COR-L47 (cell line): ENCODE data around the gene BSN.

Source experiments
- DNase-seq: peaks from one replicate; lab custom pipeline; 2025; lab: John Stamatoyannopoulos, UW

BSN gene

DNA sequence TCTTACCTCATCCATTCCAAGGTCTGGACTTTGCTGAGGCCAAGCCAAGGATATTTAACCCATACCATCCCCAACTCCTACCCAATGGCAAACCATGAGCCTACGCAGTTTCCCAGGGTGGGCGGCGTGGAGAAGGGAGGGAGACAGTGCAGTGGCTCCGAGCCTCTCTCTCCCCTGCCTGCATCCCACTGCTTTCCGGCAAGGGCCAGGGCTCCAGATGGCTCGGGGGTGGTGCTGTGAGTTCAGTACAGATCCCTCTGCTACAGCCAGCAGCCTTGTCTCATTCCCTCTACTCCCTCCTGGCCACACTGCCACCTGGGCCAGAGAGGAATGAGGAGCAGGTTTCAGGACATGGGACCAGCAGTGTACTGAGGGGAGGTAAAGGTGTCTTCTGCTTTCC lies 75.6 kb downstream of the BSN start:
- DNase-seq = no peak

GRCh38 chr3:49630784-49631183 lies 76.5 kb downstream of the BSN start:
- no peak for DNase-seq

- no peak for DNase-seq
Measured at GRCh38 chr3:49634736-49635135, 80.5 kb downstream of the BSN start.

GRCh38 chr3:49636883-49637609 lies 82.8 kb downstream of the BSN start:
- no peak for DNase-seq

- DNase-seq = no peak
Measured at GRCh38 chr3:49638445-49638844, 84.2 kb downstream of the BSN start.

- no peak for DNase-seq
Measured at GRCh38 chr3:49639551-49639950, 85.3 kb downstream of the BSN start.

GRCh38 chr3:49641292-49641691 lies 87.0 kb downstream of the BSN start:
- no peak for DNase-seq

- DNase-seq = no peak
Measured at GRCh38 chr3:49641921-49642707, 87.8 kb downstream of the BSN start.

DNA sequence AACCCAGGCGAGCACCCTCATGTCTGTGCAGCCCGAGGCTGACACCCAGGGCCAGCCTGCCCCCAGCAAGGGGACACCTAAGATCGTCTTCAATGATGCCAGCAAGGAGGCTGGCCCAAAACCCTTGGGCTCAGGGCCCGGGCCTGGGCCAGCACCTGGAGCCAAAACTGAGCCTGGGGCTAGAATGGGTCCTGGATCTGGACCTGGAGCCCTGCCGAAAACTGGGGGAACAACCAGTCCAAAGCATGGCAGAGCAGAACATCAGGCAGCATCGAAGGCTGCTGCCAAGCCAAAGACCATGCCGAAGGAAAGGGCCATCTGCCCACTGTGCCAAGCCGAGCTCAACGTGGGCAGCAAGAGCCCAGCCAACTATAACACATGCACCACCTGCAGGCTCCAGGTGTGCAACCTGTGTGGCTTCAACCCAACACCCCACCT lies 88.5 kb downstream of the BSN start:
- no peak for DNase-seq

GRCh38 chr3:49644684-49645083 lies 90.4 kb downstream of the BSN start:
- no peak for DNase-seq

GRCh38 chr3:49646236-49646635 lies 92.0 kb downstream of the BSN start:
- no peak for DNase-seq

DNA sequence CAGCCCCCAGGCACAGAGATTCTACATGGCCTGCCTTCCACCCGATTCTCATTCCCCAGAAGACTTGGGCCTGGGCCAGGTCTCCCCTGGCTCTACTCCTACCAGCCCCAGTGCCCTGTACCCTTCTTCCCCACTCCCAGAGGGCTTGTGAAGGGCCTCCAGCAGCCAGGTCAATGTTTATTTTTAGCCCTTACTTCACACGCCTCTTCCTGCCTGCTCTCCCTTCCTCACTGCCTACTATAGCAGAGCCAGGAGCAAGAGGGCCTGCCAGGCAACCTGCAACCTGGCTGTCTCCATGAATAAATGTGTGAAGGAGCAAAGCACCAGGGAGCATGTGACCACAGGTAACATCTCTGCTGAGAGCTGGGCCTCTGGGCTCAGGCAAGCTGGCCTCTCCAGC lies 93.5 kb downstream of the BSN start:
- DNase-seq = no peak

- DNase-seq = no peak
Measured at GRCh38 chr3:49648354-49649019, 94.2 kb downstream of the BSN start.

GRCh38 chr3:49649576-49649975 lies 95.3 kb downstream of the BSN start:
- DNase-seq = no peak

GRCh38 chr3:49650177-49650576 lies 95.9 kb downstream of the BSN start:
- no peak for DNase-seq

DNA sequence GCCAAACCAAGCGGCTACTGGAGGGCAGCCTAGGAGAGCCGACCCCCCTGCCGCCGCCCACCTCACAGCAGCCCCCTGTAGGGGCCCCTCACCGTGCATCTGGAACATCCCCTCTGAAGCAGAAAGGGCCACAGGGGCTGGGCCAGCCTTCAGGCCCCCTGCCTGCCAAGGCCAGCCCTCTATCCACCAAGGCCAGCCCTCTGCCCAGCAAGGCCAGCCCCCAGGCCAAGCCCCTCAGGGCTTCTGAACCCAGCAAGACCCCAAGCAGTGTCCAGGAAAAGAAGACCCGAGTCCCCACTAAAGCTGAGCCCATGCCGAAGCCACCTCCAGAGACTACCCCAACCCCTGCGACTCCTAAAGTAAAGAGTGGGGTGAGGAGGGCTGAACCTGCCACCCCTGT lies 96.4 kb downstream of the BSN start:
- DNase-seq = no peak

DNA sequence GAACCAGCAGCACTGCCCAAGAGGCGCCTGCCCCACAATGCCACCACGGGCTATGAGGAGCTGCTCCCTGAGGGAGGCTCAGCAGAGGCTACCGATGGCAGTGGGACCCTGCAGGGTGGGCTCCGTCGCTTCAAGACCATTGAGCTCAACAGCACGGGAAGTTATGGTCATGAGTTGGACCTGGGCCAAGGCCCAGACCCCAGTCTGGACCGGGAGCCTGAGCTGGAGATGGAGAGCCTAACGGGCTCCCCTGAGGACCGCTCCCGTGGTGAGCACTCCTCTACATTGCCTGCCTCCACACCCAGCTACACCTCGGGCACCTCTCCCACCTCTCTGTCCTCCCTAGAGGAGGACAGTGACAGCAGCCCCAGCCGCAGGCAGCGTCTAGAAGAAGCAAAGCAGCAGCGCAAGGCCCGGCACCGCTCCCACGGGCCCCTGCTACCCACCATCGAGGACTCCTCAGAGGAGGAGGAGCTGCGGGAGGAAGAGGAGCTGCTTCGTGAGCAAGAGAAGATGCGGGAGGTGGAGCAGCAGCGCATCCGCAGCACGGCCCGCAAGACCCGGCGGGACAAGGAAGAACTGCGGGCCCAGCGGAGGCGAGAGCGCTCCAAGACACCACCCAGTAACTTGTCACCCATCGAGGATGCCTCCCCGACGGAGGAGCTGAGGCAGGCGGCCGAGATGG lies 98.1 kb downstream of the BSN start:
- DNase-seq = no peak

GRCh38 chr3:49652903-49653415 lies 98.7 kb downstream of the BSN start:
- DNase-seq = no peak

DNA sequence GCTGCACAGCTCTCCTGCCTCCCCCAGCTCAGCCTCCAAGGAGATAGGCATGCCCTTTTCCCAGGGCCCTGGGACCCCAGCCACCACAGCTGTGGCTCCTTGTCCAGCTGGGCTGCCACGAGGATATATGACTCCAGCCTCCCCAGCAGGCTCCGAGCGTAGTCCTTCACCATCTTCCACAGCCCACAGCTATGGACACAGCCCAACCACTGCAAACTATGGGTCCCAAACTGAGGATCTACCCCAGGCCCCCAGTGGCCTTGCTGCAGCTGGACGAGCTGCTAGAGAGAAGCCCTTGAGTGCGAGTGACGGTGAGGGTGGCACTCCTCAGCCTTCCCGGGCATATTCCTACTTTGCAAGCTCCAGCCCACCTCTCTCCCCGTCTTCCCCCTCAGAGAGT lies 99.3 kb downstream of the BSN start:
- no peak for DNase-seq

DNA sequence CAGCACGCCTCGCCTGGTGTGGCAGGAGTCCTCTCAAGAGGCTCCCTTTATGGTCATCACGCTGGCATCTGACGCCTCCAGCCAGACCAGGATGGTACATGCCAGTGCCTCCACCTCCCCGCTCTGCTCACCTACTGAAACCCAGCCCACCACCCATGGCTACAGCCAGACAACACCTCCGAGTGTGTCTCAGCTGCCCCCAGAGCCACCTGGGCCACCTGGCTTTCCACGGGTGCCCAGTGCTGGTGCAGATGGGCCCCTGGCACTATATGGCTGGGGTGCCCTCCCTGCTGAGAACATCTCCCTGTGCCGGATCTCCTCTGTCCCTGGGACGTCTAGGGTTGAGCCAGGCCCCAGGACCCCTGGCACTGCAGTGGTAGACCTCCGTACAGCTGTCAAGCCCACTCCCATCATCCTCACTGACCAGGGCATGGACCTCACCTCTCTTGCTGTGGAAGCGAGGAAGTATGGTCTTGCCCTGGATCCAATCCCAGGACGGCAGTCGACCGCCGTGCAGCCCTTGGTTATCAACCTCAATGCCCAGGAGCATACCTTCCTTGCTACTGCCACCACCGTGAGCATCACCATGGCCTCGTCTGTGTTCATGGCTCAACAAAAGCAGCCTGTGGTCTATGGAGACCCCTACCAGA lies 100.0 kb downstream of the BSN start:
- no peak for DNase-seq

- peak; percentile 82 for DNase-seq
Measured at GRCh38 chr3:49654955-49655556, 100.8 kb downstream of the BSN start.
